GM18505 (cell line): ENCODE data around the gene CDY2B.
"Not testable (repeated sequence)": the region's sequence is repeated elsewhere in the genome, so short reads cannot be mapped to it uniquely, and the experiment has no call there.

Experiments
- ATAC-seq: cut with Tn5 transposase; IDR thresholded peaks from one replicate; pipeline ENCODE4 v1.9.1; 2021; ENCODE audit not compliant: unreplicated experiment

Gene CDY2B

DNA sequence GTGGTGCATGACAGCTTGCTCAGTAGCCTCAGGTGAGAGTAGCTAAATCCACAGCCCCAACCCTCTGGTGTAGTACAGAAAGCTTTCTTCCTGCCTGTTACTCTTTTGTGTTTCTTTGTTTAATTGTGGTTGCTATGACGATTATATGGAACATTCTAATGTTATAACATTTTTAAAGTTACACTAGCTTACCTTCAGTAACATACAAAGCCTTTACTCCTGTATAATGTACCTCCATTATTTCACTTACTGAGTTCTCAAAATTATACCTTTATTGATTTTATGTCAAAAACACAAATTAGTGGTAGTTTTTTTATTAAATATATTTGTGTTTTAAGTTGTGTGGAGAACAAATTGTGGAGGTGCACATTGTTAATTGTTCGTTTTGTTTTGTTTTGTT lies at the start of gene CDY2B:
TSS of gene CDY2B (minus strand) at position 101 of the 400 bp plus-strand sequence. CDS start 328 bp downstream, outside the sequence.
- not testable (repeated sequence) for ATAC-seq

GRCh38 chrY:17908009-17908408 lies 28.0 kb upstream of the CDY2B start:
- not testable (repeated sequence) for ATAC-seq

DNA sequence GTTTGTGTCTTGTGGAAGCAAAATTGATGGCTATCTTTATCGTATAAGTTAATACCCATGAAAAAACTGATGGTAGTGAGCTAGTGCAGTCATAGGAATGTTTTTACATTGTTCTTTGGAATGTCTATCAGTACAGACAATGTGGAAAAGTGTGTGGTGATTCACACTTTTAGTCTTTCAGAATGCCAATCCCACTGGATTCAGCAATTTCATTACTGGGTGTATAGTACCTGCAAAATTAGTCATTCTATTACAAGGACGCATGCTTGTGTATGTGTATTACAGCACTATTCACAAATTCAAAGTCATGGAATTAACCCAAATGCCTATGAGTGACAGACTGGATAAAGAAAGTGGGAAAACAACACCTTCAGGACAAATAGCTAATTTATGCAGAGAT lies 27.3 kb upstream of the CDY2B start:
- ATAC-seq: not testable (repeated sequence)

- not testable (repeated sequence) for ATAC-seq
Observed at GRCh38 chrY:17881697-17882096, 1.7 kb upstream of the CDY2B start.

- not testable (repeated sequence) for ATAC-seq
Observed at GRCh38 chrY:17876767-17877166, 3.3 kb downstream of the CDY2B start.

DNA sequence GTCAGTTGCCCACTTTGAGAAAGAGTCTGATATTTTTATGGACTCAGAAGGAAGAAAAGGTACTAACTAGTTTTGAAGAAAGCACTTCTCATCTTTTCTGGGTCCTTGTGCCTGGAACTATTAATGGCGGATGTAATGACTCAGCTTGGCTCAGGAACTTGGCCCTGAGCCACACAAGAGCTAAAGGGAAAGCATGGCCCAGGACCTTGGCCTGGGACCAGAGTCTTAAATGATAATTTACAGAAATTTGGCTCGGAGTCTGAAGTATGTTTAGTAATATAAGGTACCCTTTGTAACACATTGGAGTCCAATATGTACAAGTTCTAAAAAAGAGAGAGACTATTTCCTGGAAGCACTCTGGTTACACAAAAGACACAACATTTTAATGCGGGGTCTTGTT lies 4.6 kb downstream of the CDY2B start:
- not testable (repeated sequence) for ATAC-seq

GRCh38 chrY:17871194-17871903 lies 8.7 kb downstream of the CDY2B start:
- ATAC-seq: not testable (repeated sequence)

DNA sequence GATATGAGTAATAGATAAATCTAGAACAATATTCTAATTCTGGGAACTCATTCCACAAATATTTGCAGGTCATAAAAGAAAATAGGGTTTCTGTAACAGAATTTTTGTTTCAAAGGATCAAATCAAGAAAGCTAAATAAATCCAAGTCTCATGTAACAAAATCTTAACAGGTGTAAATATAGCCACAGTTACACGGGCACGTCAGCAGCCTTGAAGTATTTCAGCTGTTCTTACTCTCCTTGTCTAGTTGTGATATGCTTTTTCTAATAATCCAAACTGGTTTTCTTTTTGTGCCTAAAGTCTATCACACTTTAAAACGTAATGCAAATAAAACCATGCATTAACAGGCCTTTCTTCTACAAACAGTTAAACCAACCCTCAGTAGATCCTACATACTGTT lies 9.3 kb downstream of the CDY2B start:
- ATAC-seq: not testable (repeated sequence)

DNA sequence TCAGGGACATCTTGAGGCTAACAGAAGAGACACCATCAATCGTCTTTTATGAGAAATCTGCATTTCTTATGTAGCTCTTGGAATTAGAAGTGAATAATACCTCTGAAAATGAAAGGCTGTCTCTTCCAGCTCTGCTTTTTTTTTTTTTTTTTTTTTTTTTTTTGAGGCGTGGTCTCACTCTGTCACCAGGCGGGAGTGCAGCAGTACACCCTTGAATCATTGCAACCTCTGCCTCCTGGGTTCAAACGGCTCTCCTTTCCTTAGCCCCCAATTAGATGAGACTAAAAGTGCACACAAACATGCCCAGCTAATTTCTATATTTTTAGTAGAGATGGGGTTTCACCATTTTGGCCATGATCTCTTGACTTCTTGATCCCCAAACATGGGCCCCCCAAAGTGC lies 12.2 kb downstream of the CDY2B start:
- not testable (repeated sequence) for ATAC-seq

- not testable (repeated sequence) for ATAC-seq
Observed at GRCh38 chrY:17860634-17861033, 19.4 kb downstream of the CDY2B start.

GRCh38 chrY:17856963-17857848 lies 22.8 kb downstream of the CDY2B start:
- not testable (repeated sequence) for ATAC-seq

- not testable (repeated sequence) for ATAC-seq
Observed at GRCh38 chrY:17856508-17856907, 23.5 kb downstream of the CDY2B start.

DNA sequence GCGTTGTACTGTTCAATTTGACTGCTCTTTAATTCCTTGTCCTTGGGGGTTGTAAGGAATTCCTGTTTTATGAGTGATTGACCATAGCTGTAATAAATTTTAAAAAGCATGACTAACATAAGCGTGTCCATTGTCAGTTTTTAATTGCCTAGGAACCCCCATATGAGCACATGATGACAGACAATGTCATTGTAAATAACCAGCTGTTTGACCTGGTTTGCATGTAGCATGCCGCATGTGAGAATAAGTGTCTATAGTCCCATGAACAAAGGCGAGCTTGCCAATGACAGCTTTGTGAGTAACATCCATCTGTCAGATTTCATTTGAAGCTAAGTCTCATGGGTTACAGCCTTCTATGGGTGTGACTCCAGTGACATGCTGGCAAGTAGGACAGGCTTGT lies 30.9 kb downstream of the CDY2B start:
- not testable (repeated sequence) for ATAC-seq

- not testable (repeated sequence) for ATAC-seq
Observed at GRCh38 chrY:17832149-17832548, 47.9 kb downstream of the CDY2B start.
